K562 (cell line): Measurements from ENCODE around the gene PLEKHH3. TPM values are rescaled to one million over a fixed set of nuclear protein-coding genes. Genes with fewer than 3 reads are reported as not detected.
A peak's percentile ranks its signal among the peaks of the same experiment; 100 is the strongest.

Experiments
- ARID2 ChIP-seq: fragments of 450-650 bp; IDR thresholded peaks from 2 replicates; pipeline ENCODE4 v1.6.1; 2017; ENCODE audit warnings: antibody characterized with exemption, mild to moderate bottlenecking
- FOXK2 ChIP-seq, 2 experiments: fragments of 450-650 bp; IDR thresholded peaks in 1 of 2; conservative IDR thresholded peaks in 1 of 2; 2 replicates each; pipeline ENCODE4 v1.6.1; 2016; ENCODE audit warnings: low read depth in 2 of 2, mild to moderate bottlenecking in 1 of 2
- HDAC1 ChIP-seq, 2 experiments: fragments of 450-650 bp; IDR thresholded peaks; 2 replicates each; pipeline ENCODE4 v1.6.1; 2016 to 2017; ENCODE audit warnings: inconsistent platforms in 1 of 2, mild to moderate bottlenecking in 1 of 2, moderate library complexity in 1 of 2
- NR3C1 ChIP-seq: sonication (generic); formaldehyde crosslinking; IDR thresholded peaks from 2 replicates; pipeline ENCODE4 v1.8.1; 2022; ENCODE audit warnings: missing genetic modification reagents
- NRF1 ChIP-seq, 2 experiments: fragments of 450-650 bp; IDR thresholded peaks in 1 of 2; conservative IDR thresholded peaks in 1 of 2; 2 replicates each; pipeline ENCODE4 v1.6.1; 2014; ENCODE audit warnings: mild to moderate bottlenecking in 2 of 2
- PRDM10 ChIP-seq: fragments of 450-650 bp; IDR thresholded peaks from 2 replicates; pipeline ENCODE4 v1.6.1; 2018; ENCODE audit not compliant: partially characterized antibody
- ZNF224 ChIP-seq: sonication (generic); formaldehyde crosslinking; IDR thresholded peaks from 2 replicates; pipeline ENCODE4 v1.8.0; 2022; ENCODE audit warnings: mild to moderate bottlenecking, missing genetic modification reagents
- ZNF354B ChIP-seq: fragments of 250-450 bp; sonication (Bioruptor Pico); IDR thresholded peaks from 2 replicates; pipeline ENCODE4 v1.4.0; 2020
- polyA plus RNA-seq, 8 experiments: library from polyadenylated mRNA; depleted of rRNA in 4 of 8; stranded (reverse) in 5 of 8; unstranded in 3 of 8; fragments of >200 nt; fragmentation: Nextera tagmentation in 2 of 8; fragmentation: Illumina TruSeq in 1 of 8; extraction: Ambion mirVana in 2 of 8; extraction: Trizol in 1 of 8; gene quantifications; 2 replicates each; pipeline versions ENCODE4 v1.2.1 to v1.2.3, GENCODE V29; 2011 to 2014; ENCODE audit warnings: inconsistent platforms in 1 of 8, missing spikeins in 1 of 8
- total RNA-seq, 7 experiments: library from RNA; depleted of rRNA in 6 of 7; stranded (reverse); fragments of >200 nt in 6 of 7; fragmentation: Illumina TruSeq in 2 of 7; extraction: Trizol in 2 of 7; gene quantifications; 2 replicates each; pipeline versions ENCODE4 v1.2.1 to v1.2.3, GENCODE V29; 2011 to 2021; ENCODE audit warnings: low replicate concordance in 1 of 7
- TF ChIP-seq, protein P1 (sequence below): fragments of 250-450 bp; sonication (Bioruptor Pico); IDR thresholded peaks from 2 replicates; pipeline ENCODE4 v1.5.0; 2021; ENCODE audit warnings: mild to moderate bottlenecking, moderate library complexity
- TF ChIP-seq, protein P2 (sequence below), 2 experiments: fragments of 450-650 bp; formaldehyde crosslinking in 1 of 2; IDR thresholded peaks; 2 replicates each; pipeline versions ENCODE4 v1.4.0 to v1.6.1; 2014 to 2020; ENCODE audit warnings: mild to moderate bottlenecking in 2 of 2, borderline replicate concordance in 1 of 2, low read depth in 1 of 2

PLEKHH3 gene
- total and polyA plus RNA-seq, 9 of the 15 experiments (the other 6 are each of a cell fraction or from before 2014, with no cell fraction given): 0.58 to 34.5 (median 5.0) TPM

- no peak for TF ChIP-seq ZNF354B (CRISPR knock-in tag)
- TF ChIP-seq HDAC1 (IDR thresholded peaks at IDR 0.05): no peak
- peak; percentile 66 to 86; a peak in 3 of 4 replicates for TF ChIP-seq FOXK2 (conservative IDR thresholded peaks at IDR 0.05 in 1 of 2, IDR thresholded peaks at IDR 0.05 in 1 of 2; ENCODE audit: low read depth in 2 of 2)
- TF ChIP-seq, protein P1, sequence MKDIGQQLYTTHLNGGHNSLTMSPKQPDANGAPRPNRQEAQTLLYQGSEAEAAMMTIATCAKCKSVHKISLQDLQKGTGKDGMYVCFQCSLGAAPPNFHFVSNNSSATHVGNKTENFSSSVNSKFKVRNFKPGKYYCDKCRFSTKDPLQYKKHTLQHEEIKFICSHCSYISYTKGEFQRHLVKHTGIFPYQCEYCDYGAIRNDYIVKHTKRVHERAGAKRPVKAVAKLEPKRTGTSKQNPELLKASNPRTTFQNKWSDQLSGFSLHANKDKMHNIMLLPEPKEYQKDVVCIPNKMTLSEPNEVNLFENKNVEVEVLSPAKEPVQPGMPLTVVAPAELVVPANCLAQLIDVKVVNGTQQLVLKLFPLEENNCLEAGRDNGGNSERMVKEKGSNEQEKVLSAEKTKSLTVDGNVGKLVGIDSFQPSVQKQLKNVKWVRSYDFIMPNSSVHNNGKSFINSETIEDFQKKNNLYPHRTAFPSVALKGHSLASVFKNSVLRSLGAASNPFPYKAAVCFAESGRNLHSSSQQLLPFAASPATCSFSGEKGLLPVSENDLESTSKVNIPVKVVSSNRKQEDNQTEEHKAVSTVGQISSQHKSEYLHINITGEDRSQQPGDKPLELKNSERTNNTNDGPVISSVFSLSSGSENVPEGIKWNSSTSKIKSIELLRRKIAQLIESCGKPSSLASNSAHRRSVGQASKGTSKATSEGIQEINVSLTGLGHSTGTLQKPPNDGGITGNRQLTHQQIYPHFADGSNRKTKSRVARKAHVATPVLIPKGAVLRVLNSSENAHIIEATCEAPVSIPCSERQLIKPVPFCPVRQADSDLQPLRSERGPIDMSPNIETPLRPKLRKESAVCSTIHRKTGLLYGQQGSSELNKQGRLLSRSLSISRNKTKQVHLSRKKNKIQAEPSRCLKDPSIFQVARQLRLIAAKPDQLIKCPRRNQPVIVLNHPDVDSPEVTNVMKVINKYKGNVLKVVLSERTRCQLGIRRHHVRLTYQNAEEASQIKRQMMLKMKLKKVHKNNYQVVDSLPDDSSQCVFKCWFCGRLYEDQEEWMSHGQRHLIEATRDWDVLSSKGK: no peak
- TF ChIP-seq ZNF224: no peak
- TF ChIP-seq PRDM10: no peak
- TF ChIP-seq NR3C1: no peak
- TF ChIP-seq, protein P2, sequence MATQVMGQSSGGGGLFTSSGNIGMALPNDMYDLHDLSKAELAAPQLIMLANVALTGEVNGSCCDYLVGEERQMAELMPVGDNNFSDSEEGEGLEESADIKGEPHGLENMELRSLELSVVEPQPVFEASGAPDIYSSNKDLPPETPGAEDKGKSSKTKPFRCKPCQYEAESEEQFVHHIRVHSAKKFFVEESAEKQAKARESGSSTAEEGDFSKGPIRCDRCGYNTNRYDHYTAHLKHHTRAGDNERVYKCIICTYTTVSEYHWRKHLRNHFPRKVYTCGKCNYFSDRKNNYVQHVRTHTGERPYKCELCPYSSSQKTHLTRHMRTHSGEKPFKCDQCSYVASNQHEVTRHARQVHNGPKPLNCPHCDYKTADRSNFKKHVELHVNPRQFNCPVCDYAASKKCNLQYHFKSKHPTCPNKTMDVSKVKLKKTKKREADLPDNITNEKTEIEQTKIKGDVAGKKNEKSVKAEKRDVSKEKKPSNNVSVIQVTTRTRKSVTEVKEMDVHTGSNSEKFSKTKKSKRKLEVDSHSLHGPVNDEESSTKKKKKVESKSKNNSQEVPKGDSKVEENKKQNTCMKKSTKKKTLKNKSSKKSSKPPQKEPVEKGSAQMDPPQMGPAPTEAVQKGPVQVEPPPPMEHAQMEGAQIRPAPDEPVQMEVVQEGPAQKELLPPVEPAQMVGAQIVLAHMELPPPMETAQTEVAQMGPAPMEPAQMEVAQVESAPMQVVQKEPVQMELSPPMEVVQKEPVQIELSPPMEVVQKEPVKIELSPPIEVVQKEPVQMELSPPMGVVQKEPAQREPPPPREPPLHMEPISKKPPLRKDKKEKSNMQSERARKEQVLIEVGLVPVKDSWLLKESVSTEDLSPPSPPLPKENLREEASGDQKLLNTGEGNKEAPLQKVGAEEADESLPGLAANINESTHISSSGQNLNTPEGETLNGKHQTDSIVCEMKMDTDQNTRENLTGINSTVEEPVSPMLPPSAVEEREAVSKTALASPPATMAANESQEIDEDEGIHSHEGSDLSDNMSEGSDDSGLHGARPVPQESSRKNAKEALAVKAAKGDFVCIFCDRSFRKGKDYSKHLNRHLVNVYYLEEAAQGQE (IDR thresholded peaks at IDR 0.05; ENCODE audit: borderline replicate concordance): peak; percentile 42
- TF ChIP-seq, protein P2 (CRISPR knock-in tag; IDR thresholded peaks at IDR 0.05; ENCODE audit: low read depth): no peak
- TF ChIP-seq ARID2: no peak
- TF ChIP-seq NRF1 (conservative IDR thresholded peaks at IDR 0.05 in 1 of 2, IDR thresholded peaks at IDR 0.05 in 1 of 2): no peak; a peak in 1 of 4 replicates
Measured at GRCh38 chr17:42677012-42677857, 441 bp upstream of the PLEKHH3 start (continued).
